Measurements from ENCODE around the gene TMEM100.

TMEM100 gene, protein sequence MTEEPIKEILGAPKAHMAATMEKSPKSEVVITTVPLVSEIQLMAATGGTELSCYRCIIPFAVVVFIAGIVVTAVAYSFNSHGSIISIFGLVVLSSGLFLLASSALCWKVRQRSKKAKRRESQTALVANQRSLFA

GRCh38 chr17:55722742-55723487 lies at the start of gene TMEM100:
Gene TMEM100 (minus strand): TSS chr17:55722864. CDS start chr17:55721070, 1,794 bp downstream.
- DNase-seq: no peak

DNA sequence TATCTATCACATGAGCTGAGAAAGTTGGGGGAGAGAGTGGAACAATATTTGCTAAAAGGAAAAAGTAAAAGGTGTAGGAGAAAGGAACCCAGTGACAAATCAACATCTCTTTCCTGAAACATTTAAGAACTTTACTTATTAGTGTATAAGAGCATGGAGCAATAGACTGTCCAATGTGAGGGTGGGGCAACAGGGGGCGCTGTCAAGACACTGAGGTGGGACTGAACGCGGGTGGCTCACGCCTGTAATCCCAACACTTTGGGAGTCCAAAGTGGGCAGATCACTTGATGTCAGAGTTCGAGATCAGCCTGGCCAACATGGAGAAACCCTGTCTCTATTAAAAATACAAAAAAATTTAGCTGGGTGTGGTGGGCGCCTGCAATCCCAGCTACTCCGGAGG lies 49.4 kb upstream of the TMEM100 start:
- no peak for DNase-seq

- no peak for DNase-seq
These were observed 47.7 kb upstream of the TMEM100 start for GRCh38 chr17:55770196-55770870.

GRCh38 chr17:55769625-55770000 lies 46.9 kb upstream of the TMEM100 start:
- DNase-seq: no peak

DNA sequence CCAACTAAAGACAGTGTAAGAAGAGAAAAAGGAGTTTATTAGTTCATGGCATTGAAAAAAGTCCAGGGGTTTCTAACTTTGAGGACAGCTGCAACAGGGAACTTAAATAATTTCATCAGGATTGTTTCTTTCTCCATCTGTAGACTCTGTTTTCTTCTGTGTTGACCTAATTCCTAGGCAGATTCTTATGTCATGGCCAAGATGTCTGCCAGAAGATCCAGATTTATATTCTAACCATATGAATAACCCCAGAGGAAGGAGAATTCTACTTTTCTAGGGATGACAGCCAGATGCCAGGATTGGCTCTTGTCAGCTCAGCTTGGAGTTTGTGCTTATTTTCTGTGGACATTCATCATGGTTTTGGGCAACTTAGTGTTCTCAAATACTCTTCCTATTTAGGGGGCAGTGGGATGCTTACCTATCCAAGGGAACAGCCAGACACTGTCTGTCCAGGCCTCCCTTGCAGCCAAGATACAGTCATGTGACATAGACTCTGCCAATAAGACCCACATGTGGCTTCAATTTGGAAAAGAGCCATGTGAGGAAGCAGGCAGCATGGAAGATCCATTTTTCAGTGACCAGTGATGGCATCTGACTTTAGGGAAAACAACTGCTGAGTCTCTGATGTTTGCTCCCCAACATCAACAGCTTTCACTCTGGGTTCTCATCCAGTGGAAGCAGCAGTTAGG lies 46.4 kb upstream of the TMEM100 start:
- DNase-seq: no peak

DNA sequence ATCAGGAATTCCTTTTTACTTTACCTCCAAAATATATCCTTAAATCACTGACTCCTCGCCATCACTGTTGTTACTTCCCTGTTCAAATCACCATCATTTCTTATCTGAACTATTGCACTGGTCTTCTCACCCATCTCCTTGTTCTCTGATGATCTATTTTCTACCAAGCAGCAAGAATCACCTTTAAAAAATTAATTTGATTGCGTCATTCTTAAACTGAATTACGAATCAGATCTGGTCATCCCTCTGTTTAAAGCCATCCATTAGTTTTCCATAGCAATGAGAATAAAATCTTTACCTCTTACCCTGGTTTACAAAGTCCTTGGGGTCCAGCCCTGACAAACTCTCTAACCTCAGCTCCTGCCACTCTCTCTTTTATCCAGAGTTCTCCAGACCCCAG lies 42.8 kb upstream of the TMEM100 start:
- no peak for DNase-seq

DNA sequence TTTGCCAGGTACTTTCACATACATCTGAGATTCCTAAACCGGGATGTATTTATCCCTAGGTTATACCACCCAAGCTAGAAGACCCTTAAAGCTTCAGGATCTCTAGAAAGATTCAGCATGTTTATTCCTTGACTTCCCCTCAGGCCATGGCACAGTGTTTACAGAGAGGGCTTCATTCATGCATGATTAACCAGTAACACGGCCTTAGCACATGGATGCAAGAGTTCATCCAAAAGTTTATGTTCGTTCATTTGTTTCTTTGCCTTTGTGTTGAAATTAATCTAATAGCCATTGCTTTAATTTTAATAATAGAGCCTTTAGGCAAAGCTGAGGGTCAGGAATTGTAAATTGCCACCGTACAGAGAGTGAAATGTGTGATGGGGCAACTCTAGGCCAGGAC lies 41.9 kb upstream of the TMEM100 start:
- no peak for DNase-seq

- no peak for DNase-seq
These were observed 41.2 kb upstream of the TMEM100 start for GRCh38 chr17:55763856-55764255.

GRCh38 chr17:55762086-55762858 lies 39.6 kb upstream of the TMEM100 start:
- no peak for DNase-seq

DNA sequence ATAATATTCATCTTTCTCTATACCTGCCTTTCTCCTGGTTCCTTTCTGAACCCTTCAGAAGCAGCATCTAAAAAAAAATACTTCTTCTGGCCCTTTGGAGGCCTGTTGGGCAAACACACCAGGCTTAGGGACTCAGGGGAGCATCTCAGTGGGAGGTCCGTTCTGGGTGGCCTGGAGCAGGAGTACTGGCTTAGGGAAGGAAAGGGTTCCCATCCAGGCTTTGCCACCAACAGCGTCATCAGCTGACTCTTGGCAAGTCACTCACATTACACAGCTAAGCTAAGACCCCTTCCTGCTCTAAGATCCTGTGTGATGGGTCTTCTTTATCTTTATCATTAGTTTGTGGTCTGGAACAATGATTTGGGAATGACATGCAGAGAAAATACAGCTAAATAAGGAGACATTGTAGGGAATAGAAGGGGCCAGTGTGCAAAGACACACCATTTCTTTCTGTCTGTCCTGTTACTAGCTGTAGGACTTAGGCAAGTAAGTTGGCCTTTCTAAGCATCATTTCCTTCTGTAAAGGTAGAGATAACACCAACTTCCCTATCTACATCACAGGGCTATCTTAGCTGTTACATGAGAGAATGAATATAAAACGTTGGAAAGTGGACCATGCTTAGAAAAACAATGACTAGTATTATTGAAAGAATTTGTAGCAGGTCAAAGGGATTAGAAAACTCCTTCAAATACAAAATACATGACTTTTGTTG lies 38.1 kb upstream of the TMEM100 start:
- DNase-seq: no peak

DNA sequence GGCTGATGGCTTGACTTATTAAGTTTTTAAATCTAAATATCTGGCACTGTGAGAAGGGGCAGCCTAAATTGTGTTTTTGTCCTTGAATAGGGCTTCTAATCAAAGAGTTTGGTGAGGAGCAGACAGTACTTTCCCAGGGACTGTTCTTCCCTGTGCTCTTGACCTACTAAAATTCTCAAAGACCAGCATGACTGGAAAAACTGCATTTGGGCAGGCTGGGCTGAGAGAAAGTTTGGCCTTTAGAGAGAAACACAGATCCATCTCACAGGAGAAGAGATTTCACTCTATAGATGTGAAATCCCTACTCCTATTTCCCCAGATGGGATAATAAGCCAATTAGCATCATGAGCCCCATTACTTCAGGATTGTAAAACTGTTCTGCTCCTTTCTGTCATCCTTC lies 35.5 kb upstream of the TMEM100 start:
- no peak for DNase-seq

DNA sequence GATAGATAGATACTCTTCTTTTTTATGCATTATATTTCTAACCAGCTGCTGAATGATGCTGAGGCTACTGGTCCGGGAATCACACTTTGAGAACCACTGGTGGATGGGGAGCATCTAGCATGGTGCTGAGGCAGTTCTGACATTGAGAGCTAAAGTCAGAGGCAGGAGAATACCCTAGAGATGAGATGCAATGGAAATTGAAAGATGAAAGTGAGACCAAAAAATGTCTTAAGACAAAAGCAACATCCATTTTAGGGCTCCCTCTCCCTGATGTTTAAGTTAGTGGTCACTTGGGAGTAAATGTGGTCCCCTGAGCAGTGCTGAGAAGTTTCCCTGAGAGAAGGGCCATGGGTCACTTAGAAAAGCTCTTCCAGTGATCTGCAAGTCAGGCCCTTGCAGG lies 35.0 kb upstream of the TMEM100 start:
- no peak for DNase-seq

GRCh38 chr17:55756689-55757088 lies 34.0 kb upstream of the TMEM100 start:
- no peak for DNase-seq

DNA sequence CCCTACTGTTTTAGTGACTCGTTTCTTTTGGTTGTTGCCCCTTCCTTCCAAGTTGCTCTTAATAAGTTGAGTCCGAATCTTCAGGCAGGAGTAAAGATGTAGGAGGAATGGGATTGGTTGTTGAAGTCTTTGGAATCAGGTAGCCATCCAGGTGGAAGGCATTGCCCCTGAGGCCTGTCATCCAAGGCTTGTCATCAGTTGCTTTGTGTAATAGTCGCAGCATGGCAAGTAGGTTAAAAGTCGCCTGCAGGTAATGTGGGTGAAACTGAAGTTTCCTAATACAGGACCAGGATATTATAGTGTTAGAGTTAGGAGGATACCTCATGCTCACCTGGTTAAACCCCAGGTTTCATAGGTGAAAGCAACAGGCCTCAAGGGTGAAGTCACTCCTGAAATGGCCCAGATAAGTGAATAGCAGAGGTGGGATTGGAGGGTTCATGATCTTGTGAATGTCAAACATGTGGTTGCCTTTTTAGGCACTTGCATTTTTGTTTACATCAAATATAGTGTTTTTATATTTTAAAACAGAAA lies 29.1 kb upstream of the TMEM100 start:
- DNase-seq: no peak

GRCh38 chr17:55750750-55751657 lies 28.3 kb upstream of the TMEM100 start, which contains the start of gene PCTP:
Gene PCTP (plus strand): TSS chr17:55751051. CDS start chr17:55751104, 53 bp downstream.
- peak; percentile 77 for DNase-seq

- no peak for DNase-seq
These were observed 27.3 kb upstream of the TMEM100 start for GRCh38 chr17:55749985-55750384.

DNA sequence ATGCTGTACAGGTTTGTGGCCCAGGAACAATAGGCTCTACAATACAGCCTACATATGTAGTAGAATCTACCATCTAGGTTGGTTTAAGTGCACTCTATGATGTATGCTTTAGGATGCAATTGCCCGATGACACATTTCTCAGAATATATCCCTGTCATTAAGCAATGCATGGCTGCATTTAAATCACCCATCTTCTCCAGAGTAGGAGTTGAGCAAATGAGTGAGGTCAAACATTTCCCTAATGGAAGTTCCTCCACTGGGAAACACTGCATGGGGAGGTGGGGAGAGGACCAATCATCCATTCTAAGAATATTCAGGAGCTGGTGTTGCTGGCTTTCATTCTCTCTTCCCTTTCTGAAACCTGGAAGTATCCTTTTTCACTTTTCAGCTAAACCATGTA lies 26.2 kb upstream of the TMEM100 start:
- no peak for DNase-seq

GRCh38 chr17:55747209-55747608 lies 24.5 kb upstream of the TMEM100 start:
- no peak for DNase-seq

DNA sequence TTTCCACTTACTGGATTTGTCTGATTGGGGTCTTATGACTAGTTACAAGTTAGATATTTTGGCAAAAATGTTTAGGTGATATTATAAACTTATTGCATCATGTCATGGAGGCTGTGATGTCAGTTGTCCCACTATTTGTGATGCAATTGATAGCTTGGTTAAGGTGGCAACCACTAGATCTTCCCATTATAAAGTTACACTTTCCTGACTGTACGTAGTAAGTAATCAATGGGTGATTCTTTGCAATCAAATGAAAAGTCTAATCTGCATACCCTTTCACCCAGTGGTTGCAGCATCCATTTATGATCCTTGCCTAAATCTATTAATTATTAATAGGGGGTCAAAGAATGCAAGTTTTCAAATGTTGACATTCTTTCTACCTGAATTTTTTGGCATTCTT lies 23.8 kb upstream of the TMEM100 start:
- DNase-seq: no peak

DNA sequence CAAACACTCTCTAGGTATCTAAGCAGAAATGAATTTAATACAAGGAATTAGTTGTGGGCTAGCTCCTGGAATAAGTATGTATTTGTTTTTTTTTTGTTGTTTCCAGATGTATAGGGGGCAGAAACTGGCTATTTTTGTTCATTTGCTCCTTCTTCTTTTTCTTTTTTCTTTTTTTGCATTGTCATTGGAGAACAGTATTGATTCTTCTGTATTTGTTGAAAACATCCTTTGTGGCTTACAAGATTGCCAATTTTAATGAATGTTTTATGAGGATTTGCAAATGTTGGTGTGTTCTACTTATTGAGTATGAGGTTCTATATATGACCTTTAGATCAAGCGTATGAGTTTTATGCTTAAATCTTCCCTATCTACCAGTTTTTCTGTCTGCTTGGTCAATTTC lies 22.6 kb upstream of the TMEM100 start:
- no peak for DNase-seq
